GM19324 (cell line): ENCODE data around the gene GP1BB.
"Not testable (repeated sequence)": the region's sequence is repeated elsewhere in the genome, so short reads cannot be mapped to it uniquely, and the experiment has no call there.

Source experiments
- ATAC-seq: cut with Tn5 transposase; IDR thresholded peaks from one replicate; pipeline ENCODE4 v1.9.1; 2021; ENCODE audit warnings: mild to moderate bottlenecking, moderate library complexity; ENCODE audit not compliant: unreplicated experiment, low FRiP score

GP1BB gene

GRCh38 chr22:19723232-19723982, at the start of gene GP1BB:
TSS of gene GP1BB (plus strand) at chr22:19723539. CDS start at chr22:19723570, 31 bp downstream.
- no peak for ATAC-seq

GRCh38 chr22:19673660-19674059, 49.7 kb upstream of the GP1BB start:
- no peak for ATAC-seq

- ATAC-seq: no peak
Measured at GRCh38 chr22:19674129-19674928, 49.0 kb upstream of the GP1BB start.

- ATAC-seq: no peak
Measured at GRCh38 chr22:19674929-19675253, 48.4 kb upstream of the GP1BB start.

GRCh38 chr22:19675428-19675827, 47.9 kb upstream of the GP1BB start:
- no peak for ATAC-seq

- not testable (repeated sequence) for ATAC-seq
Measured at GRCh38 chr22:19676437-19676836, 46.9 kb upstream of the GP1BB start.

- no peak for ATAC-seq
Measured at GRCh38 chr22:19678949-19679521, 44.3 kb upstream of the GP1BB start.

- ATAC-seq: no peak
Measured at GRCh38 chr22:19679522-19680101, 43.7 kb upstream of the GP1BB start.

GRCh38 chr22:19680287-19680881, 43.0 kb upstream of the GP1BB start:
- no peak for ATAC-seq

GRCh38 chr22:19680911-19681862, 42.2 kb upstream of the GP1BB start:
- no peak for ATAC-seq

GRCh38 chr22:19681863-19682245, 41.5 kb upstream of the GP1BB start:
- ATAC-seq: no peak

- no peak for ATAC-seq
Measured at GRCh38 chr22:19686946-19687345, 36.4 kb upstream of the GP1BB start.

GRCh38 chr22:19687561-19688300, 35.6 kb upstream of the GP1BB start:
- ATAC-seq: no peak

- ATAC-seq: no peak
Measured at GRCh38 chr22:19688301-19689290, 34.7 kb upstream of the GP1BB start.

GRCh38 chr22:19689408-19689807, 33.9 kb upstream of the GP1BB start:
- ATAC-seq: no peak

- no peak for ATAC-seq
Measured at GRCh38 chr22:19691007-19691720, 32.2 kb upstream of the GP1BB start.

GRCh38 chr22:19691721-19692341, 31.5 kb upstream of the GP1BB start:
- ATAC-seq: no peak
